ENCODE data around the gene RRP15.

RRP15 gene, protein sequence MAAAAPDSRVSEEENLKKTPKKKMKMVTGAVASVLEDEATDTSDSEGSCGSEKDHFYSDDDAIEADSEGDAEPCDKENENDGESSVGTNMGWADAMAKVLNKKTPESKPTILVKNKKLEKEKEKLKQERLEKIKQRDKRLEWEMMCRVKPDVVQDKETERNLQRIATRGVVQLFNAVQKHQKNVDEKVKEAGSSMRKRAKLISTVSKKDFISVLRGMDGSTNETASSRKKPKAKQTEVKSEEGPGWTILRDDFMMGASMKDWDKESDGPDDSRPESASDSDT

DNA sequence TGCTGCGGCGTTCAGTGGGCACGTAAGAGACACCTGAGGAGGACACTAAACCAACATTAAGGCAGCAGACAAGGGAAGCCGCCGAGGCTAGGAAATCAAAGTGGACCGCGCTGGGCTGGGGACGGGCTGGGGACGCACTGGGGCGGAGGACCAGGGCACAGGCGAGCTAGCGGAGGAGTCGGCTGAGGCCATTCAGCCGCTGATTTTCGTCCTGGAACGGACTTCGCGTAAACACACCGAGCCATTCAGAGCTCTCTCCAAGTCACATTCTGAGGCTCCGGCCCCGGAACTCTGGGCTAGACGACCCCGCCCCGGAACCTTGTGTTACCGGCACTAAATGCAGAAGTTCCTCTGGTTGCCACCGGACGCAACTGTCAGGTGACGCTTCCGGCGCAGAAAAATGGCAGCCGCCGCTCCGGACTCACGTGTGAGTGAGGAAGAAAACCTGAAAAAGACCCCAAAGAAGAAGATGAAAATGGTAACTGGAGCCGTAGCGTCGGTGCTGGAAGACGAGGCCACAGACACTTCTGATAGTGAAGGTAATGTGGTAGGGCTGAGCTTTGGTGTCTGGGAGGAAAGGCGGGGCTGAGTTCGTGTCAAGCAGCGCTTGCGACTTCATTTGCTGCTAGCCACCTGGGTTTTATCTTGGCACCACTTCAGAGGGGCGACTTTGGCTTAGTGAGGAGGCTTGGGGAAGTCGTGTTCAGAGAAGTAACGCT lies at the start of gene RRP15:
Gene RRP15, plus strand, starts transcription at position 377 of the 719 bp plus-strand sequence. Its CDS starts 24 bp downstream, at position 401.
- intact Hi-C loops (cut with DNase I), result no loop called here
- peak; percentile 77 to 98 (median 88) for DNase-seq

DNA sequence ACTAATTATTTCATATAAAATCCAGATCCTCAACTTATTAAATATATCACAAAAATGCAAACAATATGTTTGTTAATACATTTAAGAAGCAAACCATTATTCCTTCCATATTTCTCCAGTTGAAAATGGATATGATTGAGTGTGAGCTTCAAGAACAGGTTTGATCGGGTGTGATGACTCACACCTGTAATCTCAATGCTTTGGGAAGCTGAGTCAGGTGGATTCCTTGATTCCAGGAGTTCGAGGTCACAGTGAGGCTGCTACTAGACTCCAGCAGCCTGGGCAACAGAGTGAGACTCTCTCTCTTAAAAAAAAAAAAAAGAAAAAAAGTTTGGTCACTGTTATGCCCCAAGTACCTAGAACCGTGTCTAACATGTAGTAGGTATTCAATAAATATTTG lies 42.9 kb upstream of the RRP15 start:
- DNase-seq, result no peak

DNA sequence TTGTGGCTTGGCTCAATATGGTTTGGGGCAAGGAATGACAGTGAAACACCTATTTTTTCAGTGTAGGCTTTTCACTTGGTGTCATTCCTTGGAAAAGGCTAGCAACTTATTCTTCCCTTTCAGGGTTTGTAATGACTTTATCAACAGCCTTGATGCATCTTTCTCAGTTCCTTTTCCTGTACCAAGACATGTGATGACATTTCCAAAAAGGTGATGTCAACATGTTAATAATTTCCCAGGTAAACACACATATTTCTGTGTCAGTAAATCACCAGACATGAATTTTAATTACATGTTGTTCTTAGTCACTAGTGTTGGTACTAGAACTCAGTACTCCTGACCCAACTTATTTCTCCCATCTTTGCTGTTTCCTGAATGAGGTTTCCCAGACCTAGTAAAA lies 37.8 kb upstream of the RRP15 start:
- intact Hi-C loops (cut with DNase I), result no loop called here

More for the DNA sequence above, 42.9 kb upstream of the RRP15 start:
- intact Hi-C loops (cut with DNase I), result no loop called here

DNA sequence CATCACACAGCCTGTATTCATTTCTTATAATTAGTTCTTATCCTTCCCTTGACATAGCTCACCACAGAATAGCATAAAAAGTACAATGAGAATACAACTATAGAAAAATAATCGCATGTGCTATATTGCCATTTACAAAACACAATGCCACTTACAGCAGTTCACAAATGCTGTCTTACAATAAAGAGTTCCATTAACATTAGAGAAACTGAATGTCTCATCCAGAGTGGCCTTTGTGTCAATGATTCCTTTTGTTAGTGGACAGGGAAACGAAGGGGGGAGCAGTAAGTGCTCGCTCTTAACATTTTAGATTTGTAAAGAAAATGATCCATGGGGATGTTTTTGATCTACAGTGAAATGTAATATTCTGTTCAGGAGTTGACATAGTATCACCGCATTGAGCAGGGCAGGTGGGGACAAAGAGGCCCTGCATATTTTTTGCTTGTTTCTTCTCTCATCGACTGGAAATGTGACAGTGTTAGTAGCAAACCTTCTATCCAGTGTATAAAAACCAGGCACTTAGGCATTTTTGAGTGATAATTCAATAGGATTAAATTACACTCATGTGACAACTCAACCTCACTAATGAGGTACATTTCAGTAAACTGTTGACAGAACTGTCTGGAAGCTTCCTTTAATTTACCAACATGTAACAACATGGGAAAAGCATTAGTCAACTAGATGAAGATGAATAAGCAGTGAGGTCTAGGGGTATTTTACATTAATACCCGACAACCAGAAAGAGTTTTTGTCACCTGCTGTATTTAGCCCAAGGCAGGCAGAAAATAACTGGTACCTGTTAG lies 35.6 kb upstream of the RRP15 start:
- intact Hi-C loops (cut with DNase I), result no loop called here
- no peak for DNase-seq

More for the DNA sequence above, 37.8 kb upstream of the RRP15 start:
- DNase-seq, result no peak

DNA sequence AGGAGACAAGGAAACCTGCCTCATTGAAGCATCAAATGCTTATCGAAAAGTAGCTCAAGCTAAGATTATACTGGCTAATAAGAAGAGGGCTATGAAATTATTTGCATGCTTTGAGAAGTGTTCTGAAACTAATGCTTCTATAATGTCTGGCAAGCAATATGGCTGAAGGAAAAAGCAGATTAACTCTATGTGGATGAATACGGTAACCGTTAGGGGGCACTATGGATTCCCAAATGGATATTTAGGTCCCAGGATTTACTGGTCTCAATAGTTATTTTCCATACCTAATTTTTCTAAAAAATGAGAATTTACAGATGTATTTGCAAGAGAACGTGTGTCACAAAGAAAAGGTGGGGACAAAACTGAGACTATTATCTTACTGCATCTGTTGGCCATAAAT lies 34.6 kb upstream of the RRP15 start:
- no peak for DNase-seq
- intact Hi-C loops (cut with DNase I), result no loop called here

DNA sequence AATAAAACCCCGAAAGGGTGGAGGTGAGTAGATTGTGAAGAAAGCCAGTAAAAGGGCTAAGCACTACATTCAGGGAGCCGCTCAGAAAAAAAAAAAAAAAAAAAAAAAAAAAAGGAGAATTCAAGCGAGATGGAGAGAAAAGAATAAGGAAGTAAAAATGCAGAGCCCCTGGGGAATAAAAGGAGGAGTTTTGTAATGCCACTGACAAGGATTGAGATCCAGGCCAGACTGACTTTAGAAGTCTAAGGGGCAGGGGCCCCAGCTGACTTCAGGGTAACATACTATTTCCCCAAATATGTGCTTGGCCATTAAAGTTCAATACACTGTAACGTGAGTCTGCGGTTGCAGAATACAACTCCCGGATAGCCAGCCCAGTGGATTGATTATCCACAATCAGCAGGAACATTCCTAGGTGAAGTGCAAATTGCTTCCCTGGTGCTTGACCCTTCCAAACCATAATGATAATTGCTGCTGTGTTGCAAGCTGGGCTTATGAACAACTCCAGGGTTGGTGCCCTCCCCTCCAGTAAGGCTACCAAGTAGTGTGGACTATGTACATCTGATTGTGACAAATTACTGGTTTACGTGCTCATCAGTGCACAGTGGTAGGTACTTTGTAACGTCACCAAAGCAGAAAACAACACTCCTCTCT lies 30.7 kb upstream of the RRP15 start:
- intact Hi-C loops (cut with DNase I), result no loop called here
- DNase-seq, result no peak

DNA sequence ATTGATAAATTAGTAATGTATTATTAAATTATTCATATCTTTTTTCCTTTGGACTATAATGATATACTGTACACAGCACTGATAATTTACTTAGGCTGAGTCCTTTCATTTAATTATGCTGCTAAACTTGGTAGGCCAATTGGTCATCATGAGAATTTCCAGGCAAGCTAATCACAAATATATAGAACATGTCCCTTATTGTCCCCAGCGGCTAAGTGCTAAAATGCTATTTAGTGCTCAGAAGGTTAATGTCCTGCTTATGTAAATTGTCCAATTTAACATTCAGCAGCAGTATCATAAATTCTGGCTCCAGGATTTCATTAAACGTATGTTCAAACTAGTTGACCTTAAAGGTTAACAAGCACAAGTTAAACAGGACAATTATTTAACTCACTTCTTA lies 30.0 kb upstream of the RRP15 start:
- DNase-seq, result no peak
- intact Hi-C loops (cut with DNase I), result no loop called here

DNA sequence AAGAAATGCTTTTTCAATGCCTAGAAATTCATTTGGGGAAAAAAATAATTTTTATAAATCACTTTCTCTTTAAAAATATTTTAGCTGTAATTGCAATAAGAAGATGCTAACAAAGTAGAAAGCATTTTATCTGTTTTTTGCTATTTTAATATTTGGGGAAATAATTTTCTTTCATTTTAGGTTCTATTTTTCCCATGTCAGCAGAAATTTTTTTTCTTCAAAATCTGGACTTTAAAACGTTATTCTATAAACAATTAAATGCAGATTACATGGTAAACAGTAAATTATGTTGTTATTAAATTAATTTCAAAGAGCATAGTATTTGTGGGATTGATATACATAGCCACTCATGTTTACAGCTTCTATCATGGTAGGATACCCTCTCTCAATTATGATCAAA lies 27.7 kb upstream of the RRP15 start:
- DNase-seq, result no peak
- intact Hi-C loops (cut with DNase I), result no loop called here

DNA sequence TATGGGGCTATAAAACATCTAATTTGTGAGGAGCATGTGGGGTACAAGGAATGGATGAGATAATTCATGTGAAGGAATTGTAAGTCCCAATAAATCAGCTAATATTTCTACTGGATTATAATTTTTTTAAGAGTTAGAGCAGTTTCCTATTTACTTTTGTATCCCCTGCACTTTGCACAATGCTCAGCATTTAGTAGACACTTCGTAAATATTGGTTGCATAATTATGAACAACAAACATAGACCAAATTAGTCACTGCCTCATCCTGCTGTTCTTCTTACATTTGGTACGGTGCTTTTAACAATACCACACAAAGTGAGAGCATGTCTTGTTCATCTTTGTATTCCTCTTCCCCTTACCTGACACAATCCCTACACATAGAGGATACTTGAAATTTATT lies 27.1 kb upstream of the RRP15 start:
- intact Hi-C loops (cut with DNase I), result no loop called here
- no peak for DNase-seq

DNA sequence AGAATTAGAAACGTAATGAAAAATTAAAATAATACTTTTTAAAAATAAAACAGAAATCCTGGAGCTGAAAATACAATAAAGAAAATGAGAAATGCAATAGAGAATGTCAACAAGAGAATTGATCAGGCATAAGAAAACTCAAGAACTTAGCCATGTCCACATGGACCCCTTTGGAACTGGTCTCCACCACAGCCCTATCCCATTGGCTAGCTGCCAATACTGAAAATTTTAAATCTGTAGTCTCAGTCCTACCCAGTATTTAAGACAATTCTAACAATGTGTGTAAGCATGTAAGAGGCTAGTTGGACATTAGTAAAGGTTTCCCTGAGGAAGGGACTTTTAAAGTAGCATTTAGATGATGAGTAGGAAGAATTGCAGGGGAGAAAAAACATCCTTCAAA lies 25.8 kb upstream of the RRP15 start:
- intact Hi-C loops (cut with DNase I), result no loop called here
- no peak for DNase-seq

DNA sequence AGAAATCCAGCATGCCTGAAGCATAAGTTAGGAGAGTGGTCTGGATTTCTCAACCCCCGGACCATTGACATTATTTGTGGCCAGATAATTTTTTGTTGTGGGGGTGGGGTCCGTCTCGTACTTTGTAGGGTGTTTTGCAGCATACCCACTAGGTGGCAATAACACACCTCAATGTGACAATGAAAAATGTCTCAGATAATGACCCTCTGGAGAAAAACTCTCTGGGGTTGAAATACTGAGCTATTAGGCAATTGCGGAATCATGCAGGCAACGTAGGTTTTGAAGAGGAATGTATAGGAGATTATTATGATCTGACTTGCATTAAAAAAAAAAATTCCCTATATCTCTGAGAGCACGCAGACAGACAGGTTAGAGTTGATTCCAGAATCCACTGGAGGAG lies 25.3 kb upstream of the RRP15 start:
- DNase-seq, result no peak
- intact Hi-C loops (cut with DNase I), result no loop called here

DNA sequence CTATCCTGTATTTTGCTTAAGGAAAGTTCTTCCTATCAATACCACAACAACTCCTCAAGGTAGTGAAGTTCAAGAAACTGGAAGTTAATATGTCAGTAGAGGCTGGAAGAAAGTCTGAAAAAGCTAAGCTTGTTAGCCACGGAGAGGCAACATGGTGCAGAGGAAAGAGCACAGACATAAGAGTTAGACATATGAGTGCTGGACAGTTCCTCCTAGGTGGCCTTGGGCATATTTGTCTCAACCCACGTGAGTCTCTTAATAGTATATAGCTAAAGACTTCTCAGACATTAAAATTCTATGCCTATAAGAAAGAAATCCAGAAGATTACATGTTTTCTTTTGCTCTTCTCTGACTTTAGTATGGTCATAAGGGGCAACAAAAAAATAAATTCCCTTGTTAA lies 22.8 kb upstream of the RRP15 start:
- intact Hi-C loops (cut with DNase I), result no loop called here

DNA sequence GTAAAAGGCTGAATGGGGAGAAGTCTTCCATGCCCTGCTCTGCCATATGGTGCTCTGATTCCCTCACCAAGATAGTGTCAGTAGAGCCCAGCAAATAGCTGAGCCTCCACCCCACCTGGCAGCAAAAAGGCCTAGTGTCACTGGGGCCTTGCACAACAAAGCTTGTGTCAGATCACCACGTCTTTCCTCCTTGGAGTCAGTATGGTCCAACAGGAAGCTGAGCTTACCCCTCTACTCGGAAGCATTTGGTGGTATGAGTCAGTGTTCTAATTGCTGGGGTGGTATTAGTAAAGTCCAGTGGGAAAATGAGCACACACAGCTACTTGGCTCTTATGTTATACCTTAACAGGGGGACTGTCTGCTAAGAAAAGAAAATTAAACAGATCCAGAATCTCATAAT lies 18.7 kb upstream of the RRP15 start:
- DNase-seq, result no peak
- intact Hi-C loops (cut with DNase I), result no loop called here

More for the DNA sequence above, 22.8 kb upstream of the RRP15 start:
- DNase-seq, result no peak

DNA sequence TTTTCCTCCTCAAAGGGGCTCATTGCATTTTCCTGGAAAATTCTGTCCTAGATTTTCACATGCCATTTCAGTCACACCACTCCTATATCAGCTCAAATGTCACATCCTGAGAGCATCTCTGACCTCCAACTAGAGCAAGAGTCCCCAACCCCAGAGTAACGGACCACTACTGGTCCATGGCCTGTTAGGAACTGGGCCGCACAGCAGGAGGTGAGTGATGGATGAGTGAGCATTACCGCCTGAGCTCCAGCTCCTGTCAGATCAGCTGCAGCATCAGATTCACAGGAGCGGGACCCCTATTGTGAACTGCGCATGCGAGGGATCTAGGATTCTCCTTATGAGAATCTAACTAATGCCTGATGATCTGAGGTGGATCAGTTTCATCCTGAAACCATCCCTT lies 12.7 kb upstream of the RRP15 start:
- intact Hi-C loops (cut with DNase I), result no loop called here
- no peak for DNase-seq

DNA sequence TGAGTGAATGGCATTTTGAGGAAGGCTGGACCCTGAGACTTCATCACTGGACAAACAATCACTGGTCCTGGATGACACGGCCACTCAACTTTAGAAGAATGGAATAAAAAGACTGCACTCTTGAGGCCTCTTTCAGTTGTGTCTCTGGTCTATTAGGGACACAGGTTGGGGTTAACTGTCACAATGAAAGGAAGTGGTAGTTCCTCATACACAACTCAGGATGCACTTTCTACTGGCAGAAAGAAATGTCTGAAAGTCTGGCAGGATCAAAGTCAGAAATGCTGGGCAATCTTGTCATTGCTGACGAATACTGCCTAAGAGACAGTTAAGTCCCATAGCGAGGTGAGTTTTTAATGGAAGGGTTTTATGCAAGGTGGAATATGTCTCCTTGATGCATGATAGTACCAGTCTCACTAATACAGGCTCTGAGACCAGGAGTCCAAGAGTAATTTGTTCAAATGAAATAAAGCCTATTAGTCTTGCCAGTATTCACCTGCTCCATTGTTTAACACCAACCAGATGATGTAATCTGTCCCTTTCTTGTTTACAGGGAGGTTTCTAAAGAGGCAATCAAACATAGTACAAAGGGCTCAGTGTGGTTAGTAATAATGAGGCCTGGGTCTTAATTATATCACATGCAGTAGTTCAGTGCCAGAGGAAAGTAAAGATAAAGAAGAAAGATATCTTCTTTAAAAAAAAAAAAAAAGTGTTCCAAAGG lies 11.2 kb upstream of the RRP15 start:
- intact Hi-C loops (cut with DNase I), result no loop called here

DNA sequence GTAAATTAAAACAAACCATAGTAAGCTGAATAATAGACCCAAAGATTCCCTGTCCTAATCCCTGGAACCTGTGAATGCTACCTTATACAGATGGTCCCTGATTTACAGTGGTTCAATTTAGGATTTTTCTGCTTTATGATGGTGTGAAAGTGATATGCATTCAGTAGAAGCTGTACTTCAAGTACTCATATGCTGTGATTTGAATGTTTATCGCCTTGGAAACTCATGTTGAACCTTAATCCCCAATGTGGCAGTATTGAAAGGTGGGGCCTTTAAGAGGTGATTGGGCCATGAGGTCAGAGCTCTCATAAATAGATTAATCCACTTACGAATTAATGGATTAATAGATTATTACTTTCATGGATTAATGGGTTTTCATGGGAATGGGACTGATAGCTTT lies 10.6 kb upstream of the RRP15 start:
- no peak for DNase-seq
- intact Hi-C loops (cut with DNase I), result no loop called here

More for the DNA sequence above, 11.2 kb upstream of the RRP15 start:
- DNase-seq, result no peak

DNA sequence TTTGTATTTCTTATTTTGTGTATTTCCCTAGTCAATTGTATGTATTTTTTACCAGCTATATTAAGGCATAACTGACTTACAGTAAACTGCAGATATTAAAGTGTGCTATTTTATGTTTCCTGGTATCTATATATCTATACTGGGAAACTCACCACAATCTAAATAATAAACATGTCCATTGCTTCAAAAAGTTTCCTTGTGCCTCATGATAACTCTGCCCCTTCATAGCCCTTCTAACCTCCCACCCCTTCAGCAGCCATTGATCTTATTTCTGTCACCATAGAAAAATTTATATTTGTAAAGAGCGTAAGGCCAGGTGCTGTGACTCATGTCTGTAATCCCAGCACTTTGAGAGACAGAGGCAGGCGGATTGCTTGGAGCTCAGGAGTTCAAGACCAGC lies 9.3 kb upstream of the RRP15 start:
- no peak for DNase-seq
- intact Hi-C loops (cut with DNase I), result no loop called here

DNA sequence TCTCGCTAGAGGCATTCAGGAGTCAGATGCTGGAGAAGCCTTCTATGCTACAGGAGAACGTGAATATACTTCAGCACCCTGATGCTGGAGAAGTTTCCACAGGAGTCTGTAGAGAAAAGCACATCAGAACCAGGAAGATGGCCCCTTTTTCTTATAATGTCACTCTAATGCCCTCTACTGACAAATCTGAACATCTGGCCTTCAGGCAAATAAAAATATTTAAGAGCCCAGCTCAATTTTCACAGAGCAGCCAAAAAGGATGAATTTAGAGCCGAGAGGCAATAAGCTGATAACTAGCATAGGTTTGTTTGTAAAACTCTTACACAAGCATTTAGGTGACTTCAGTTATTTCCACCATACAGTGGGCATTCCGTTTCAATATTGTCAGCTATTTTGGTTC lies 3.8 kb upstream of the RRP15 start:
- DNase-seq, result no peak
- intact Hi-C loops (cut with DNase I), result no loop called here

DNA sequence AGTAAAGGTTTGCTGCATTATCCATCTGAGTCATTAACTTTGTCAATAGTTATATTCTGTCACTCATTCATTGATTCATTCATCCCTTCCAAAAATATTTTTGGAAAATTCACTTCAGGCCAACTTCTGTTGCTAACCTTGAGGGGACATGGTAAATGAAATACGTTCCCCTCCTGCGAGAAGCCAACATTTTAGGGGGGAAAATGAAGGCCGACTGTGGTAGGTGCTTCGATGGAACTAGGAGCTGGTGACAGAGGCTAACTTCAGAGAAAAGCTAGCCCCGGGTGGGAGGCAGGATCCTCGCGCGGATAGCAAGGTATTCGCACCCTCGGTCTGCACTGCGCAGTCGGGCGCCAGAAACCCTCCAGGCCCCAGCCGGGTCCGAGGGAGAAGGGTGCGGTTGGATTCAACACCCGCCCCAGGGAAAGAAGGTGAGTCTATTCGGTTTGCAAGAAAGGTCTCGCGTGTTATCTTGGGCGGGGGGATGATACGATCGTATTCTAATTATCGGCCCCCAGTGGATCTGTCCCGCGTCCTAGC lies 646 bp upstream of the RRP15 start:
- peak in 9 of 10 donors; percentile 15 to 89 (median 30) for DNase-seq
- intact Hi-C loops (cut with DNase I), result no loop called here

DNA sequence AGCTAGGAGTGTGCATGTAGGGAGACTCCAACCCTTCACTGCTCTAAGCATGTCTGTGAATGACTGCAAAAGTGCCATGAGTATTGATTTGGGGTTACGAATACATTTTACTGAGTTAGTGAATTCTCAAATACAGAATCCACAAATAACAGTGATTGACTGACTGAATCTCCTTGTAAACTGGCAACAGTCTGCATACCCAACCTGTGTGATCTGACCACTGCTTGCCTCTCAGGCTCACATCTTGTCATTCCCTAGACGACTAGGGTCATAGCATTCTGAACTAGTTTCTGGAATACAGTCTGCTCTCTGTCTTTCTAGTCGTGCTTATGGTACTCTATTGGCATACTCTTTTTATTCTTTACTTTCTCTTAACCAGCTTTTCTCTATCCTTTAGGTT lies 7.4 kb downstream of the RRP15 start:
- intact Hi-C loops (cut with DNase I), result no loop called here
- DNase-seq, result no peak

Measured in posterior cingulate gyrus (tissue), 11 donors.